GM21786 (cell line): ENCODE results near the gene ECEL1.
"Not testable (repeated sequence)": the region's sequence is repeated elsewhere in the genome, so short reads cannot be mapped to it uniquely, and the experiment has no call there.

Experiments
- ATAC-seq: cut with Tn5 transposase; IDR thresholded peaks from one replicate; pipeline ENCODE4 v1.9.1; 2021; ENCODE audit not compliant: unreplicated experiment

The ECEL1 gene

GRCh38 chr2:232464544-232464885 lies 23.1 kb downstream of the ECEL1 start:
- no peak for ATAC-seq

GRCh38 chr2:232463701-232464543 lies 23.7 kb downstream of the ECEL1 start:
- ATAC-seq = no peak

GRCh38 chr2:232460171-232460570 lies 27.5 kb downstream of the ECEL1 start:
- no peak for ATAC-seq

- no peak for ATAC-seq
Measured at GRCh38 chr2:232459419-232460035, 28.1 kb downstream of the ECEL1 start.

GRCh38 chr2:232458661-232459418 lies 28.8 kb downstream of the ECEL1 start:
- no peak for ATAC-seq

- ATAC-seq = no peak
Measured at GRCh38 chr2:232458051-232458660, 29.5 kb downstream of the ECEL1 start.

GRCh38 chr2:232457121-232458011 lies 30.3 kb downstream of the ECEL1 start:
- ATAC-seq = no peak

GRCh38 chr2:232456296-232457120 lies 31.1 kb downstream of the ECEL1 start:
- ATAC-seq = no peak

- ATAC-seq = no peak
Measured at GRCh38 chr2:232455426-232456255, 32.0 kb downstream of the ECEL1 start, which contains the start of gene ALPI. Gene ALPI (plus strand): TSS chr2:232456153. CDS start chr2:232456200, 47 bp downstream.

- no peak for ATAC-seq
Measured at GRCh38 chr2:232454630-232455029, 33.0 kb downstream of the ECEL1 start.

- not testable (repeated sequence) for ATAC-seq
Measured at GRCh38 chr2:232451645-232452044, 36.0 kb downstream of the ECEL1 start.

- no peak for ATAC-seq
Measured at GRCh38 chr2:232449964-232450363, 37.7 kb downstream of the ECEL1 start.

GRCh38 chr2:232448304-232448690 lies 39.3 kb downstream of the ECEL1 start:
- no peak for ATAC-seq

GRCh38 chr2:232447638-232448303 lies 39.9 kb downstream of the ECEL1 start:
- no peak for ATAC-seq

GRCh38 chr2:232447091-232447620 lies 40.5 kb downstream of the ECEL1 start:
- no peak for ATAC-seq

- not testable (repeated sequence) for ATAC-seq
Measured at GRCh38 chr2:232446266-232446777, 41.3 kb downstream of the ECEL1 start.

- ATAC-seq = not testable (repeated sequence)
Measured at GRCh38 chr2:232445149-232445885, 42.3 kb downstream of the ECEL1 start.
